GM19023 (cell line): ENCODE measurements around the gene POP5.

Source experiments
- ATAC-seq: cut with Tn5 transposase; IDR thresholded peaks from one replicate; pipeline ENCODE4 v1.9.1; 2021; ENCODE audit warnings: mild to moderate bottlenecking, moderate library complexity; ENCODE audit not compliant: unreplicated experiment

The POP5 gene

DNA sequence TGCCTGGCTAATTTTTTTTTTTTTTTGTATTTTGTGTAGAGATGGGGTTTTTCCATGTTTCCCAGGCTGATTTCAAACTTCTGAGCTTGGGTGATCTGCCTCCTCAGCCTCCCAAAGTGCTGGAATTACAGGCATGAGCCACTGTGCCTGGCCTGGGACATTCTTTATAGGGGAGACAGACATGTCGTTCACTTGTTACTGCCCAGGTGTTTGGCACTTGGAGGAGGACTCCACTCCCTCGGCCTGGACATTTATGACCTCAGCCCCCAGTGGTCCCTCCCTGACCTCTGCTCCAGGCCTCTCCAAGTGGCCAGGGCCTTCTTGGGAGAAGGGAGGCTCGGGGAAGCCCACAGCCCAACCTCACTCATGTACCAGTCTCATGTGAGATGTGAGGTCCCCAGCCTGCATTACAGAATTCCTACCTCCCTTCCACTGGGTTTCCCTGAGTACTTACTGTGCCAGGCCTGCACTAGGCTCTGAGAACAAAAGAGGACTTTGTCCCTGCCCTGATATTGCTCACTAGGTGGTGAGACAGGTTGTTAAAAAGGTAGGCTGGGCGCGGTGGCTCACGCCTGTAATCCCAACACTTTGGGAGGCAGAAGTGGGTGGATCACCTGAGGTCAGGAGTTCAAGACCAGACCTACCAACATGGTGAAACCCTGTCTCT, 9.7 kb upstream of the POP5 start:
- no peak for ATAC-seq

DNA sequence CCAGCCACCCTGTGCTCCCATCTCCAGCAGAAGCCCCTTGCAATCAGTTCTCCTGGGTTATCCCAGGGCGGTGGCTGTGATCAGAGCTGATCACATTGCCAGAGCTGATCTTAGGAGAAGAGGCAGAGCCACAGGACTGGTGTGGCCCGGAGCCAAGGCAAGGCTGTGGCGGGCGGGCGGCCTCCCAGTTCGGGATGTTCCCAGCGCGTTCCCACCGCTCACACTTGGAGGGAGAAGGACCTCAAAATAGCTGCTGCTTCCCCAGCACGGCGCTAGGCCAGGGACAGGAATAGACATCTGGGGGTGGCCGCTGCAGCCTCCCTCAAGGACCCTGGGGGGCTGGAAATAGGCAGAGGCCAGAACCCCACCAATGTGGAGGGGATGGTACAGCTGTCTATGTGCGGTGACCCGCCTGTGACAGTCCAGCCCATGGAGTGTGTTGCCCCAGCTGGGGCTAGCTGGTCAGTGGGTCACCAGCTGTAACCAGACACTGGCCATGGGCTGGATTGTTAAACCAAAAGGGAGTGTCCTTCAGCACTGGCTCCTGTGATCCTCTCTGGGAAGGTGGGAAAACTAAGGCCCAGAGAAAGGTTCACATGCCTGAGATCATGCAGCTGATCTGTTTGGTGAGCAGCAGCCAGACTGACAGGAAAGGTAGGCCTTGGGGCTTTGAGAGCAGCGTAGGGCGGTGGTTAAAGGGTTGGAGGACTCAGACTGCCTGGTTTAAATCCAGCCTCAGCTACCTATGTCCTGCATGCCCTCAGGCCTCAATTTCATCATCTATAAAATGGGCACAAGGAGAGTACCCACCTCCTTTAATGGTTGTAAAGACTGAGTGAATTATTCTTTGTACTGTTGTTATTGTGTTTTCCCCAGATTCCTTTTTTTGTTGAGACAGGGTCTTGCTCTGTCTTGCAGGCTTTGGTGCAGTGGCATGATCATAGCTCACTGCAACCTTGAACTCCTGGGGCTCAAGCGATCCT, 8.0 kb upstream of the POP5 start:
- ATAC-seq = no peak

DNA sequence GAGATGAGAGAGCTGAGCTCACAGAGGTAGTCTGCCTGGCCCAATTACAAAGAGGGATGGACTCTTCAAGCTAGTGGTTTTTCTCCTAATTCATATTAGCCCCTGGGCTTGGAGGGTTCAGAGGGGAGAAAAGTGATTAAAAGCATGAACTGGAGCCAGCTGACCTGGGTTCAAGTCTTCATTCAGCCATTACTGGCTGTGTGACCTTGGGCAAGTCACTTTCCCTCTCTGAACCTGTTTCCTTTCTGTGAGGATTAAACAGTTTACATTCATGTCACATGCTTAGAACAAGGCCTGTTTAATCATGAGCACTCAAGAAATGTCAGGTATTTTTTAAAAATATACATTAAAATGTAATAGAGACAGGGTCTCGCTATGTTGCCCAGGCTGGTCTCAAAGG, 7.2 kb upstream of the POP5 start:
- ATAC-seq = no peak

DNA sequence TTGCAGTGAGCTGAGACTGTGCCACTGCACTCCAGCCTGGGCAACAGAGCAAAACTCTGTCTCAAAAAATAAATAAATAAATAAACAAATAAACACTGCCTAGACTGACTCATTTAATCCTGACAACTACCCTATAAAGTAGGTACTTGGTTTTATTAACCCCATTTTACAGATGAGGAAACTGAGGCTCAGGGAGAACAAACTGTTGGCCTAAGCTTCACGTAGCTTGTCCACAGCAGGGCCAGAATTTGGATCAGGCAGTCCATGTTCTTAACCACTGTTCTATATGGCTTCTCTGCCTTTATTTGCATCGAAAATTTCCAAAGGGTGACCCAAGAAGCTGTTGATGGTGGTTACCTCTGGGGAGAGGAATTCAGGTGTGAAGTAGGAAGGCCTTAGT, 5.7 kb upstream of the POP5 start:
- no peak for ATAC-seq

DNA sequence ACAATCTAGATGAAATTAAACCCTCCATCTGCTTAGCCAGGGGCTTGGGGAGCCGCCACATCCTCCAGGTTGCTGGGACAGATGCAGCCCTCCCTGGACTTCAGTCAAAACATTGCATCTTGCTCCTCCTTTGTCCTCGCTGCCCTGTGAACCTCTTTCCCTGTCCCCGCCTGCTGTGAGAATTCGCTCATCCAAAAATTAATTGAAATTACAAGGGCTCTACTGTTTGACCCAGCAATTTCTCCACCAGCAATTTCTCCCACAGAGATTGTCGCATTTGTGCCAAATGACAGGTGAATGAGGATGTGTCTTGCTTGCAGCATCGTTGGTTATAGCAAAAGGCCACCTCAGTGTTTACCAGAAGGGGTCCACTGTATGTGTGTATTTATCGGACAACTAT, 5.0 kb upstream of the POP5 start:
- ATAC-seq = no peak

DNA sequence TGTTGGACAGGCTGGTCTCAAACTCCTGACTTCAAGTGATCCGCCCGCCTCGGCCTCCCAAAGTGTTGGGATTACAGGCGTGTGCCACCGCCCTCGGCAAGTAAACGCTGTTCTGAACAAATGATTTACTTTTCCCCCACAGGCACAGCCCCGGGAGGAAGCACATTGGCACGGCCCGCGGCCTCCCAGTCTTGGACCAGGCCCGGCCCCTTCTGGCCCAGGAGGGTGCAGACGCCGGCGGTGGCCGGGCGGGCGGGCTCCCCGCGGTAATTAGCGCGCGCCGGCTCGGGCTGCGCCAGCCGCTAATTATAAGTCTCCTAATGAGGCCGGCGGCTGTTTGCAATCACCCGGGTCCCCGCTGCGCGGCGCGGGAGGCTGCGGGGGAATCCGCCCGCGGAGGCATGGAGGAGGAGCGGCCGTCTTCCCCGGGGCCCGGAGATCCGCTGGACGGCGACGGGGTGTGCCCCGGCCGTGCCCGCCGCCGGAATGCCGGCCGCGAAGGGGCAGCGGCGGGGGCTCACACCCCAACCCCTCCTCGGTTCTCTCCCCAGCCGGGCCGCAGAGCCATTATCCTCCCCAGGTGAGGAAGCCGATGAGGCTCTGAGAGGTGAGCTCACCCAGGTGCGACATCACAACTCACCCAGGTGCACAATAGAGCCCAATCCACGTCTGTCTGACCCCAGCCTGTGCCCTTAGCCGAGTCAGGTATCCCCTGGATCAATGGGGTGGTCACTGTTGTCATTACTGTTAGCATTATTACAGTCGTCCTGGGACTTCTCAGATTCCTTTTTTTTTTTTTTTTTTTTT, 3.3 kb upstream of the POP5 start:
- ATAC-seq = no peak

DNA sequence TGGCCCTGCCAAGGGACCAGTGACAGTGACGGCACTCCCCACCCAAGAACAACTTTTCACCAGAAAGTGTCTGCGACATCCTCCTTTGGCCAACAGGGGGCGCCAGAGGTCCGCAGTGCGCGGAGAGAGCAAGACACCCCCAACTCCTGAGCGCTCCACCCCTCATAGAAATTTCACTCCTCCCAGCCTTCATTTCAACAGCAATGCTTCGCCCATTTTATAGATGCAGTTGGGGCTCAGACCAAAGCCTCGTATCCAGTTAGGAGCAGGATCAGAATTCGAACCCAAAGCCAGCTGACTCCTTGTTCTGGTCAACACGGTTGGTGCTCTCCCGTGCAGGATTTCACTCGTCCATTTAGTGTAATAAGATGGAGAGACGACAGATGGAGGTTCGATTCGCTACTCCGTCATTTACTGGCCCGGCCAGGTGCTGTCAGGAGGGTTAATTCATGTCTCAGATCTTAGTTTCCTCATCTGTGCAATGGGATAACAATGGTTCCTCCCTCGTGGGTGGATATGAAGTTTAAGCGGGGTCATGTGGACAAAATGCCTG, 2.4 kb upstream of the POP5 start:
- ATAC-seq = no peak

DNA sequence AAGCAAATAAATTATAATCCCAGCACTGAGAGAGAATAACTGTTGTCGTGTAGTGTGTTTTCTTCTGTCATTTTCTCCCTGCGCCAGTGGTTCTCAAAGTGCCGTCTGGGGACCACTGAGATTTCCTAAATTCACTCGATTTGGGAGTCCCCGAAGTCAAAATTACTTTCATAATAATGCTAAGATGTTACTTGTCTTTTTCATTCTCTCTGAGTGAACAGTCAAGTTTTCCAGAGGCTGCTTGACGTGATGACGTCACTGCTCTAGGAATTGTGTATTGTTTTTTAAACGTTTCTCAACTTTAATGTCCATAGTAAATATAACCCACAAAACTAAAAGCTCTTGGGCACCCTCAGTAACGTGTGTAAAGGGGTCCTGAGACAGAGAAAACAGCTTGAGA, 796 bp upstream of the POP5 start:
- ATAC-seq = no peak

DNA sequence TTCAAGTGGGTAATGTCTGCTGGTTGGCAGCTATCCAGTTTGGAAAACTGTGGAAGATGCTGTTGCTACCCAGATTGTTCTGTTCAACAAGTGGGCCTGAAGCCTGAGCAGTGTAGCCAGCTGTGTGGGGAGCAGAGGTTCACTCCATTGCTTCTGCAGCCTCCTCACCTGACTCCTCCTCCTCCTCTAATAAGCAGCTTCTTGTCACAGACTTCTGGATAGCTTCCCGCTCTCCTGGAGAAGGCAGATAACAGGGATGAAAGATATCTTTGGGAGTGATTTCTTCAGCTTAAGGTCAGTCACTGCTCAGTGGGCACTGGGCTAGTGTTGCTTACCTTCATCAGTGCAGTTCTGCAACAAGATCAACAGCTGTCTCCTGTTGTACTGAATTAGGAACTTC, 2.0 kb downstream of the POP5 start:
- no peak for ATAC-seq

DNA sequence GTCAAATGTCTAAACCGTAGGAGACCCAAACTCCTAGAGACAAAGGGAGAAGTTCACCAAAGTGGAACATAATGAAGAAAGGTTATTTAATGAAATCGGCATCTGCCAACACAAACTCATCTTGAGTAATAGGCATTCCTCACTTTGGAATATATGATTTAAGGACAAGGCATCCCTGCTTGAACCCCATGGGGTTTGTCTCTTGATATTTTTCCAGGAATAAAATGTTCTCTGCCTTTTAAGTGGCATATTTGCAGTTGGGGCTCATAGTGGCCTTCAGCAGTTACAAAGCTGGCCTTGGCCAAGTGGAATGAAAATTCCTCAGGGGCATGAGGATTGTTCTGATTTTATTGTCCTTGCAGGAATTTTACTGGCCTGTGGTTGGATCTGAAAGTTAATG, 7.1 kb downstream of the POP5 start:
- no peak for ATAC-seq

DNA sequence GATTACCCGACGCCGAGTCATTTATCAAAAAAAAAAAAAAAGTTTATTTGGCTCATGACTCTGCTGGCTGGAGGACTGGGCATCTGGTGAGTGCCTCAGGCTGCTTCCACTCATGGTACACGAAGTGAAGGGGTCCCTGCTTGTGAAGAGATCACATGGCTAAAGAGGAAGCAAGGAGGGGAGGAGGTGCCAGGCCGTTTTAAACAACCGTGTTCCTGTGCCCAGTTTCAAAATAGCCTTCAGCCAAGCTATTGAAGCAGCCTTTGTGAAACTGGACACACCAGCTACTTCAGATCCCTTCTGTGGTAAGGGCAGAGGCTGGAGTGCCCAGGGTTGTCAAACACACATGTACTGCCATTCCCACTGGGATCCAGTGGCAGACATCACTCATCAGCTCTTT, 7.6 kb downstream of the POP5 start:
- ATAC-seq = no peak

DNA sequence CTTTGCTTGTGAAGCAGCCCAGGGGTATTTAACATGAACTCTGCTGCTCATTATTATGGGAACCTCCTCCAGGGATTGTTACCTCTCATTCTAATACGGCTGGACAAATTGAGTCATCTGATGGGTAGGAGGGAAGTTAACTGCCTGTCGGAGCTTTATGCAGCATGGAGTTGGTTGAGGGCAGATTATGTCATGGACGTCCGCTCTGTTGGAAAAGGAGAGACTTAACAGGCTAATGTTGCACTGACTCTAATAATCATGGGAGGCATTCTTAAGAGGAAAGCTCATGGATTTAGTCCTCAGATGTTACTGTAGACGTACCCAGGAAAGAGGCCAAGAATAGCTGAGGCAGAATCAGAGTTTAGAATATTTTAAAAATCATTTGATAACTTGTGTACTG, 9.9 kb downstream of the POP5 start:
- ATAC-seq = no peak

DNA sequence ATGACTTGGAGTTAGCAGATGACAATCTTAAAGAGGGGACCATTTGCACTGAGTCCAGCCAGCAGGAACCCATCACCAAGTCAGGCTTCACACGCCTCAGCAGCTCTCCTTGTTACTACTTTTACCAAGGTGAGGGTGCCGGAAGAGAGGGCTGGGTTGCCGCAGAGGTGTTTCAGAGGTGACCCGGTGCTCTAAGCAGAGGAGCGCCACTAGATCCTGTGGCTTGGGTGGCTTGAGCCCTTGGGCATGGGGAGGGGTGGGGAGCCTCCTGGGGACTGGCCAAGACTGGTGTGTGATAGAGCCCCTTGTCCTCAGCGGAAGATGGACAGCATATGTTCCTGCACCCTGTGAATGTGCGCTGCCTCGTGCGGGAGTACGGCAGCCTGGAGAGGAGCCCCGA, 17.7 kb downstream of the POP5 start:
- no peak for ATAC-seq

DNA sequence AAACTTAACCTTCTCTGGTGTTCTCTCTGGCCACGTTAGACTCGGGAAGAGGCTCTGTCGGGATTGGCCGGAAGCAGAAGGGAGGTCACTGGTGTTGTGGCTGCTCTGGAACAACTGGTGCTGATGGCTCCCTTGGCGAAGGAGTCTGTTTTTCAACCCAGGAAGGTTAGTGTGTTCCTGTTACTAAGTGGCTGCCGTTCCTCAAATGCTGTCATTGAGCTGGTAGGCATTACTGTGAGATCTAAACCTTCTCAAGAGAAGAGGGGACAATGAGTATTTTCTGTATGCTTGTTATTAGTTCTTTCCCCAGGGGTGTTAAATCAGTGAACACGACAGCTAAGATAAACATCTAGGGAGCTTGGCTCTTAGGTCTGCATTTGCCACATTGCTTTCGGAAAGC, 18.3 kb downstream of the POP5 start:
- no peak for ATAC-seq

DNA sequence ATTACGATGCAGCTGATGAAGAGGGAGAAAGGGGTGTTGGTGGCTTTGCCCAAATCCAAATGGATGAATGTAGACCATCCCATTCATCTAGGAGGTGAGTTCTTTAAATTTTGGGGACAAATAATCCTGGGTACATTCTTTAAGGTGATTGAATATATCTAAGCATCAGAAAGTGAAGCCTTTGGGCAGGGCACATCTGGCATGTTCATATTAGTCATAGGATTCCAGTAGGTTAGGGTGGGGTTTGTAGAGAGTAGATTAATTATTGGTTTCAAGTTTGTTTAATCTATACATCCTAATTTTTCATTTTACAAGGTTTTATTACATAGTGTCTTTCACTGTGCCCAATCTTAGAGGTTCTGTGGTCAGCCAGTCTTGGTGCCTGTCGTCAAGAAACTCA, 23.6 kb downstream of the POP5 start:
- no peak for ATAC-seq

DNA sequence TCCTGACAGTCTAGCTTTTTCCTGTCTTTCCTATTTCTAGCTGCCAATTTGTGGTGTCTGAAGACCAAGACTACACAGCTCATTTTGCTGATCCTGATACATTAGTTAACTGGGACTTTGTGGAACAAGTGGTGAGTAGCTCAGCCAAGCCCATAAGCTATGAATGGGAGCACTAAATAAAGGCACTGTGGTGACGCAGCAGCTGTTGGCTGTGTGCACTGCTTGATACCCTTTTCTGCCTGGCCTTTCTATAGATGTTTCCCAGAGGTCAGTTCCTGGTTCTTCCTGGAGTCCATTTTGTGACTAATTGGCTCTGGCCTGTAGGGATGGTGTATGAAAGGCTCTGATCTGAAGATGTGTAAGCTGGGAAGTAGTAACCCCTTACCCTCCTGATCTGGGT, 26.5 kb downstream of the POP5 start:
- no peak for ATAC-seq

DNA sequence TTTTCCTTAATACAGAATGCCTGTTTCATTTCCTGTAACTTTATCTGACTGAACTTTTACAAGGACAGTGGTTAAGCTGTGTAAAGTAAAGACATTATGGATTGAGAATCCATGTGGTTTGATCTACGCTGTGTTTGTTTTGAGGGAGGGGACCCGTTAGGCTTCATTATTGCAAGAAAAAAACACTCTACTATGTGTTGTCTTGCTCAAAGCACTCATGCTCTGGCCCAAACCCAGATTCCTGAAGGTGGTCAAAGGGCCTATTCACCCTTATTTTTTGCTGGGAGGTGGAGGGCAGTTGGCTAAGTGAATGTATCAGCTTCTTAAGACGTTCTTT, 35.2 kb downstream of the POP5 start:
- ATAC-seq = no peak

DNA sequence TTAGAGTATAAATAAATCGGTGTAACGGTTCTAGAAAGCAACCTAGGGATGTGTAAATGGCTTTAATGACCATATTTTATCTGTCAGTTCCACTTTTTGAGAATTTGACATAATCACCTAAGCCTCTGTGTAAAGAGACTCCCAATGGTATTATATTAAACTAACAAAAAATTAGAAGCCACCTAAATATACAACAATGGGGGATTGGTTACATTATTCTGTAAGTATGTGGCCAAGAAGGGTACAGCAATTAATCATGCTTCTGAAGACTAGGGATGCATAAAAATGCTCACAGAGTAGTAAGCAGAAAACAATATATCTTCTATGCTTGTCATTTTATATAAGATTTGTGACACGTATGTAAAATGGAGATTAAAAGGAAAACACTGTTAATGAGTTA, 36.5 kb downstream of the POP5 start:
- no peak for ATAC-seq

DNA sequence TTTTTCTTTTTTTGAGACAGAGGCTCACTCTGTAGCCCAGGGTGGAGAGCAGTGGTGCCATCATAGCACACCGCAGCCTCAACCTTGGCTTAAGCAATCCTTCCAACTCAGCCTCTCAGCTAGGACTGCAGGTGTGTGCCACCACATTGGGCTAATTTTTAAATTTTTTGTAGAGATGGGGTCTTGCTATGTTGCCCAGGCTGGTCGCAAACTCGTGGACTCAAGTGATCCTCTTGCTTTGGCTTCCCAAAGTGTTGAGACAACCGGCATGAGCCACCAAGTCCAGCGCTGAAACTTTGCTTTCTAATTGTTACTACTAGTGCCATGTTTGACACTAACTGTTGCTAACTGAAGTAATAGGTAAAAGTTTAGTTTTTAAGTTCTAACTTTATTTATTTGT, 39.0 kb downstream of the POP5 start:
- ATAC-seq = no peak

DNA sequence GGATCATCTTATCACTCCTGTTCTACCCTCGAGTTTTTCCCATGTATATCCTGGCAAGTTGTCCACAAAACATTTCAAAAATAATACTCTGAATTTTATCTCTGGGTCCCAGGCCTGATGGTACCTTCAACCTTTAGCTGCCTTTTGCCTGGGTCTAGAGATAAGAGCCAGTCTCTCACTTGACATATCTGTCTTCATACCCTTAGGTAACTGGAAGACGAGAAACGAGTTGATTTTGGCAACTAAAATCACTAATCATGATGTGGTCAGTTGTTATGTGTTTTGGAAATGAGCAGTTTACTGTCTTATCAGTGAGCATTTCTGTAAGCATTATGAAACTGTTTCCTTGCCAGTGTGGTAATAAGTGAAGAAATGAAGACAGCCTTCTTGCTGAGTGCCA, 40.8 kb downstream of the POP5 start:
- no peak for ATAC-seq

DNA sequence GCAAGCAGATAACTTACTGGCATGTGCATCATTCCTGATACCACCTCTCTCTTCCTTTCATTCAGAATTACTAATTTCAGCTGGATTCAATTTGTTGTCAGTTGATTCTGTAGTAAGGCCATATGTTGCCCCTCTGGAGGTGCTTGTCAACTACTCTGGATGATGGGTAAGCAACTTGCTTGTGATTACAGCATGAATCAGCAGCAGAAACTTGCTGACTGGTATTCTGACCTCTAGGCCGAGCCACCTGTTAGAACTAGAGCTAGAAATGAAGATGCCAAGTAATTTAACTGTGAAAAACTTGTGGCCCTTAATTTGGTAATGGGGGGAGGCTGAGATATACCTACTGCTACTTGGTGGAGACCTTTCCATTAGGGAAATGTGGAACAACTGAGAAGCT, 41.9 kb downstream of the POP5 start:
- ATAC-seq = no peak
